ENCODE data around the gene CIAPIN1.
A peak's percentile ranks its signal among the peaks of the same experiment; 100 is the strongest.

Gene CIAPIN1

DNA sequence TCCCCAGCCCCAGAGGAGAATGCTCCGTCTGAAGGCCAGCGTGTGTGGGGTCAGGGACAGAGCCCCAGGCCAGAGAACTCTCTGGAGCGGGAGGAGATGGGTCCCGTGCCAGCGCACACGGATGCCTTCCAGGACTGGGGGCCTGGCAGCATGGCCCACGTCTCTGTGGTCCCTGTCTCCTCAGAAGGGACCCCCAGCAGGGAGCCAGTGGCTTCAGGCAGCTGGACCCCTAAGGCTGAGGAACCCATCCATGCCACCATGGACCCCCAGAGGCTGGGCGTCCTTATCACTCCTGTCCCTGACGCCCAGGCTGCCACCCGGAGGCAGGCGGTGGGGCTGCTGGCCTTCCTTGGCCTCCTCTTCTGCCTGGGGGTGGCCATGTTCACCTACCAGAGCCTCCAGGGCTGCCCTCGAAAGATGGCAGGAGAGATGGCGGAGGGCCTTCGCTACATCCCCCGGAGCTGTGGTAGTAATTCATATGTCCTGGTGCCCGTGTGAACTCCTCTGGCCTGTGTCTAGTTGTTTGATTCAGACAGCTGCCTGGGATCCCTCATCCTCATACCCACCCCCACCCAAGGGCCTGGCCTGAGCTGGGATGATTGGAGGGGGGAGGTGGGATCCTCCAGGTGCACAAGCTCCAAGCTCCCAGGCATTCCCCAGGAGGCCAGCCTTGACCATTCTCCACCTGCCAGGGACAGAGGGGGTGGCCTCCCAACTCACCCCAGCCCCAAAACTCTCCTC lies 64.5 kb downstream of the CIAPIN1 start:
- H3K4me3 ChIP-seq, result no peak overlapping the region
- H3K27ac ChIP-seq, result peak overlapping the region; percentile 49 to 52
- TF ChIP-seq, protein P1, sequence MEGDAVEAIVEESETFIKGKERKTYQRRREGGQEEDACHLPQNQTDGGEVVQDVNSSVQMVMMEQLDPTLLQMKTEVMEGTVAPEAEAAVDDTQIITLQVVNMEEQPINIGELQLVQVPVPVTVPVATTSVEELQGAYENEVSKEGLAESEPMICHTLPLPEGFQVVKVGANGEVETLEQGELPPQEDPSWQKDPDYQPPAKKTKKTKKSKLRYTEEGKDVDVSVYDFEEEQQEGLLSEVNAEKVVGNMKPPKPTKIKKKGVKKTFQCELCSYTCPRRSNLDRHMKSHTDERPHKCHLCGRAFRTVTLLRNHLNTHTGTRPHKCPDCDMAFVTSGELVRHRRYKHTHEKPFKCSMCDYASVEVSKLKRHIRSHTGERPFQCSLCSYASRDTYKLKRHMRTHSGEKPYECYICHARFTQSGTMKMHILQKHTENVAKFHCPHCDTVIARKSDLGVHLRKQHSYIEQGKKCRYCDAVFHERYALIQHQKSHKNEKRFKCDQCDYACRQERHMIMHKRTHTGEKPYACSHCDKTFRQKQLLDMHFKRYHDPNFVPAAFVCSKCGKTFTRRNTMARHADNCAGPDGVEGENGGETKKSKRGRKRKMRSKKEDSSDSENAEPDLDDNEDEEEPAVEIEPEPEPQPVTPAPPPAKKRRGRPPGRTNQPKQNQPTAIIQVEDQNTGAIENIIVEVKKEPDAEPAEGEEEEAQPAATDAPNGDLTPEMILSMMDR (IDR thresholded peaks at IDR 0.05), result no peak
- H3K36me3 ChIP-seq, result peaks cover 23 to 48% (median 46%) of the 10 kb centered on the region in 3 donors
- no peak for DNase-seq
- intact Hi-C loops (cut with DNase I; ENCODE audit: low total_unique reads), result no loop called here
- no peaks in the 10 kb centered on the region for H3K9me3 ChIP-seq
- no peaks in the 10 kb centered on the region for H3K27me3 ChIP-seq
- H3K4me1 ChIP-seq, result peaks cover 0 to 92% (median 55%) of the 10 kb centered on the region in 4 donors

DNA sequence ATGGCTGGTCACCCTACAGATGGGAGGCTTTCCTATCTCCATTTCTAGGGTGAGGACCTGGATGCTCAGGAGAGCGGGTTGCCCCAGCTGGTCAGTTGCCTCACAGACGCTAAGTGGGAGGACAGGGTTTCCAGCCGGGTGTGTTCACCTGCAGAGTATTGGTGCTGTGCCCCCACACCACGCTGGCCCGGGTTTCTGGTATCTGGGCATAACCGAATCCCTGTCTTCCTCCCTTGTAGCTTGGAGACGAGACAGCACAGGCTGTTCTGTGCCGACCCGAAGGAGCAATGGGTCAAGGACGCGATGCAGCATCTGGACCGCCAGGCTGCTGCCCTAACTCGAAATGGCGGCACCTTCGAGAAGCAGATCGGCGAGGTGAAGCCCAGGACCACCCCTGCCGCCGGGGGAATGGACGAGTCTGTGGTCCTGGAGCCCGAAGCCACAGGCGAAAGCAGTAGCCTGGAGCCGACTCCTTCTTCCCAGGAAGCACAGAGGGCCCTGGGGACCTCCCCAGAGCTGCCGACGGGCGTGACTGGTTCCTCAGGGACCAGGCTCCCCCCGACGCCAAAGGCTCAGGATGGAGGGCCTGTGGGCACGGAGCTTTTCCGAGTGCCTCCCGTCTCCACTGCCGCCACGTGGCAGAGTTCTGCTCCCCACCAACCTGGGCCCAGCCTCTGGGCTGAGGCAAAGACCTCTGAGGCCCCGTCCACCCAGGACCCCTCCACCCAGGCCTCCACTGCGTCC lies 65.2 kb downstream of the CIAPIN1 start:
- no peak overlapping the region for H3K4me3 ChIP-seq
- intact Hi-C loops (cut with DNase I; ENCODE audit: low total_unique reads), result no loop called here
- TF ChIP-seq, protein P1 (IDR thresholded peaks at IDR 0.05), result no peak
- no peaks in the 10 kb centered on the region for H3K9me3 ChIP-seq
- DNase-seq, result no peak
- peaks cover 23 to 48% (median 46%) of the 10 kb centered on the region in 3 donors for H3K36me3 ChIP-seq
- H3K27me3 ChIP-seq, result no peaks in the 10 kb centered on the region
- H3K4me1 ChIP-seq, result peaks cover 0 to 96% (median 59%) of the 10 kb centered on the region in 4 donors
- peak overlapping the region; percentile 49 to 52 for H3K27ac ChIP-seq

DNA sequence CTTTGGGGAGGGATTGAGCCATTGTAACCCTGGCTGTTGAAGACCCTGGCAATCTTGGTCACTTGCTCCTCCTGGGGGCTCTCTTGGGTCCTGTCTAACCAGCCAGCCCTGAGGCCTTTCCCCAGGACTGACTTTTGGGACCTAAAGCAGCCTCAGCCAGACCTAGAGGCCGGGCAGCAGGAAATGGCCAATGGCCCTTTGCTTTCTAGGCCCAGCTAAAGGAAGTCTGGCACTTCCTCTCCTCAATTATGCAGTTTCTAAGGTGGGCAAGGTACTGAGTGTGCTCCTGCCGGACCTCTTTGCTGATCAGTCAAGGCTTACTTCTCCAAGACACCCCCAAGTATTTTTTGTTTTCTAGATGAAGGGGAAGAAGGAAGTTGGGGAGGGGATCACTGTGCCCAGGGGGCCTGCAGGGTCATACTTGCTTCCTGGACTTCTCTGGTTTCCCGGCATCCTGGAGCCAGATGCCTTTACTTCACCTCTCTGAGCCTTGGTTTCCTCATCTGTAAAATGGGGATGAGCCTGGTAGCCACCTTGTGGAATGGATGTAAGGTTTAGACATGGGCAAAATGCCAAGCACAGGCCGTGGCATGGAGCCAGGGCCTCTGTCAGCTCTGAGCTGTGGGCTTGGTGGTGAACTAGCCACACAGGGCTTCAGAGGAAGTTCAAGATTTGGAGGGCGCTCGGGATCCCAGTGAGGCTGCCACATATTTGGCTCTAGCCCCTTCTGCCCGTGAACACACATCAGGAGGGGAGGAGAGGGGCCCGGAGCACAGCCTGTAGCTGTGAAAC lies 66.3 kb downstream of the CIAPIN1 start:
- intact Hi-C loops (cut with DNase I; ENCODE audit: low total_unique reads), result no loop called here
- Histone ChIP-seq H3K9me3 (no peaks in the 10 kb centered on the region), H3K4me3 (no peak overlapping the region), H3K36me3 (peaks cover 23 to 48% (median 46%) of the 10 kb centered on the region in 3 donors), H3K4me1 (peaks cover 0 to 96% (median 61%) of the 10 kb centered on the region in 4 donors), H3K27me3 (no peaks in the 10 kb centered on the region), H3K27ac (peak overlapping the region; percentile 49 to 52)
- no peak for DNase-seq
- TF ChIP-seq, protein P1 (IDR thresholded peaks at IDR 0.05), result no peak

DNA sequence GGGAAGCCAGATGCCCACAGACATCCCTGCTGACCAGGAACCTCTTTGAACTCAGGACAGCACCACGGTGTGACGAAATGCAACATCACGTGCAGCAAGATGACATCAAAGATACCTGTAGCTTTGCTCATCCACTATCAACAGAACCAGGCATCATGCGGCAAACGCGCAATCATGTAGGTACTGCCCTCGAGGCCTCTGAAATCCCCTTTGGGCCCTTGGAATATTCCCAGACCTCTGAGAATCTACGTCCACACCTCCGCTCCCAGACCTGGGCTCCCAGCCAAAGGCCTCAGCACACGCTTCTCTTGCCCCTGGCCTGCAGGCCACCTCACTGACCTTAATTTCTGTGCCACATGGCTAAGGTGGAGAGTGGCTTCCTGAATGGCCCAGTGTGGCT lies 67.6 kb downstream of the CIAPIN1 start:
- intact Hi-C loops (cut with DNase I; ENCODE audit: low total_unique reads), result loop anchor here (5.0 kb wide), 1 partner anchor 38 kb away; no protein-coding TSS in a partner anchor
- no peak for DNase-seq
- H3K4me3 ChIP-seq, result no peak overlapping the region
- no peaks in the 10 kb centered on the region for H3K9me3 ChIP-seq
- TF ChIP-seq, protein P1 (IDR thresholded peaks at IDR 0.05), result no peak
- H3K4me1 ChIP-seq, result peaks cover 0 to 98% (median 70%) of the 10 kb centered on the region in 4 donors
- peak overlapping the region; percentile 49 to 52 for H3K27ac ChIP-seq
- no peaks in the 10 kb centered on the region for H3K27me3 ChIP-seq
- peaks cover 23 to 48% (median 46%) of the 10 kb centered on the region in 3 donors for H3K36me3 ChIP-seq
